ENCODE data around the gene SPACA9.
A peak's percentile ranks its signal among the peaks of the same experiment; 100 is the strongest.

The SPACA9 gene

GRCh38 chr9:132878695-132879456, at the start of gene SPACA9:
TSS of gene SPACA9 (plus strand) at chr9:132878898. CDS start at chr9:132883948, 5,050 bp downstream.
- peak; percentile 2 to 27 for DNase-seq (ENCODE audit: low read depth in 2 of 2)

GRCh38 chr9:132832171-132832881, 46.4 kb upstream of the SPACA9 start:
- no peak for DNase-seq (ENCODE audit: low read depth in 2 of 2)

- no peak for DNase-seq (ENCODE audit: low read depth in 2 of 2)
Measured at GRCh38 chr9:132833550-132834121, 45.1 kb upstream of the SPACA9 start.

GRCh38 chr9:132834343-132834742, 44.4 kb upstream of the SPACA9 start:
- DNase-seq (ENCODE audit: low read depth in 2 of 2): no peak

GRCh38 chr9:132837501-132838286, 41.0 kb upstream of the SPACA9 start:
- DNase-seq (ENCODE audit: low read depth in 2 of 2): no peak

GRCh38 chr9:132838291-132838690, 40.4 kb upstream of the SPACA9 start:
- DNase-seq (ENCODE audit: low read depth in 2 of 2): no peak

- no peak for DNase-seq (ENCODE audit: low read depth in 2 of 2)
Measured at GRCh38 chr9:132840980-132841379, 37.7 kb upstream of the SPACA9 start.

GRCh38 chr9:132842124-132843044, 36.3 kb upstream of the SPACA9 start:
- no peak for DNase-seq (ENCODE audit: low read depth in 2 of 2)

- DNase-seq (ENCODE audit: low read depth in 2 of 2): no peak
Measured at GRCh38 chr9:132846109-132846917, 32.4 kb upstream of the SPACA9 start.

GRCh38 chr9:132846918-132847515, 31.7 kb upstream of the SPACA9 start:
- no peak for DNase-seq (ENCODE audit: low read depth in 2 of 2)

GRCh38 chr9:132849185-132849706, 29.5 kb upstream of the SPACA9 start:
- DNase-seq (ENCODE audit: low read depth in 2 of 2): no peak

GRCh38 chr9:132853482-132853881, 25.2 kb upstream of the SPACA9 start:
- DNase-seq (ENCODE audit: low read depth in 2 of 2): no peak

- DNase-seq (ENCODE audit: low read depth in 2 of 2): no peak
Measured at GRCh38 chr9:132854832-132855231, 23.9 kb upstream of the SPACA9 start.

GRCh38 chr9:132855904-132856303, 22.8 kb upstream of the SPACA9 start:
- DNase-seq (ENCODE audit: low read depth in 2 of 2): no peak

- DNase-seq (ENCODE audit: low read depth in 2 of 2): no peak
Measured at GRCh38 chr9:132857031-132857430, 21.7 kb upstream of the SPACA9 start.

- DNase-seq (ENCODE audit: low read depth in 2 of 2): no peak
Measured at GRCh38 chr9:132857616-132858342, 20.9 kb upstream of the SPACA9 start.

GRCh38 chr9:132858751-132859150, 19.9 kb upstream of the SPACA9 start:
- DNase-seq (ENCODE audit: low read depth in 2 of 2): no peak

GRCh38 chr9:132861666-132862065, 17.0 kb upstream of the SPACA9 start:
- no peak for DNase-seq (ENCODE audit: low read depth in 2 of 2)

- no peak for DNase-seq (ENCODE audit: low read depth in 2 of 2)
Measured at GRCh38 chr9:132862533-132862932, 16.2 kb upstream of the SPACA9 start.
